GM21360 (cell line): ENCODE measurements around the gene TSPAN3.

ENCODE experiments used
- ATAC-seq: cut with Tn5 transposase; IDR thresholded peaks from one replicate; pipeline ENCODE4 v1.9.1; 2021; ENCODE audit warnings: mild to moderate bottlenecking, moderate library complexity; ENCODE audit not compliant: unreplicated experiment

Gene TSPAN3

DNA sequence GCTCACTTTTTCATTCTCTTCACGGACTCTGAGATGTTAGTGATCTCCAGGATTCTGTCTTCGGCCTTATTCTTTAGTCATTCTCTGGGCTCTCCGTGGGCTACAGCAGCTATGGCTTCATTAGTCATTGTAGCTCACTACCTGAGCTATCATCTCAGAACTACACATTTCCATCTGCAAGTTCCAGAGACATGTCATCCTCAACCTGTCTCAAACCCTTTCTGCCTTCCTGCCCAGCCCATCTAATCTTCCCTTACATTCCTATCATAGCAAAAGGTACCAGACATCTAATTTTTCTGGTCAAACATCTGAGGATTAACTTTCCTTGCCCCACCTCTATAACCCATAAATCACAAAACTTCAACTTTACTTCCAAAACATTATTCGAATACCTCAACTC is 13.2 kb downstream of the TSPAN3 start:
- no peak for ATAC-seq

DNA sequence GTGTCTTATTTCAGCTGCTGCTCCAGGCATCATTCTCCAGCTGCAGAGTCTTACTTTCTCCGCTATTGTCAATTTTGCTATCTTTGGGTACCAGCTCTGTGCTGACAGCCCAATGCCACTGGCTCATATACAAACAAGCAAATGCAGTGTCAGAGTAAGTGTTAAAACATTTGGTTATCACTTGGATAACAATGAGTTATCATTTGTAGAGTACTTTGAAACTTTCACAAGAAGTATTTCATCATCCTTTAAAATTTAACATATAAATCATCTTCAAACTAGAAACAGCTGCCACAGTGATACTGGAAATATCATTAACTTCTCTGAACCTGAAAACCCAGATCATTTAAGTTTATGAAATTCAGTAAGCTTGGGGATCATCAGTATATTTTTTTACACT is 13.8 kb downstream of the TSPAN3 start:
- no peak for ATAC-seq

DNA sequence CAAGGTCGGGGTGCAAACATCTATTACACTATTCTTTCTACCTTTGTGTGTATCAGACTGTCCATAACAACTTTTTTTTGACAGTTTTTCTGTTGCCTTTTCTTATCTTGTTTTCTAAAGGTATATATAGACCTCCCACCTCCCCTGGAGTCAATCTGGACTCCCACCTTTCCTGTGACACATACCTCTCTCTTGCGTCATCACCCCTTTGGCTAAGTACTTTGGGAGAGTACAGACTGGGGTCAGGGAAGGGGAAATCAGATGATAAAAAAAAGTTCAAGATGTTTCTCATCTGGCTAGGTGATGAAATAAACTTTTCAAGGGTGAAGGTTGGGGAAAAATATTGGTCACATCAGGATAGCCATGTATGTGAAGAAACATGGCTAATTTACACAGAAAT is 17.2 kb downstream of the TSPAN3 start:
- ATAC-seq = no peak

DNA sequence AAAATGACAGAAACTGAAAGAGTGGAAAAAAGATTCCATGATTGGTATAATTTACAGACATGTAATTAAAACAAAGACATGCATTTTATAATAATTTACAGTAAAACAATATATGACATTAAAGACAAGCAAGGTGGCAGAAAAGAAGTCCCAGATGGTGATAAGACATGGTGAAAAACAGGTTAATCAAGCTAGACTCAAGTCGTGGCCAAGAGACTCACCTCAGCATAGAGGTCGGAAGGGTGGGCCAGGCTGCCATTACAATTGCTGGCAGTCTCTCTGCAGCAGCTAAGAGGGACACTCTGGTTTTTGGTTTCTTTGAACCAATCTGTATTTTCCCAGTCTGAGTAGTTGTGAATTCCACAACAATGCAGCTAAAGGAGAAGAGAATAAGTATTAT is 18.4 kb downstream of the TSPAN3 start:
- ATAC-seq = no peak

DNA sequence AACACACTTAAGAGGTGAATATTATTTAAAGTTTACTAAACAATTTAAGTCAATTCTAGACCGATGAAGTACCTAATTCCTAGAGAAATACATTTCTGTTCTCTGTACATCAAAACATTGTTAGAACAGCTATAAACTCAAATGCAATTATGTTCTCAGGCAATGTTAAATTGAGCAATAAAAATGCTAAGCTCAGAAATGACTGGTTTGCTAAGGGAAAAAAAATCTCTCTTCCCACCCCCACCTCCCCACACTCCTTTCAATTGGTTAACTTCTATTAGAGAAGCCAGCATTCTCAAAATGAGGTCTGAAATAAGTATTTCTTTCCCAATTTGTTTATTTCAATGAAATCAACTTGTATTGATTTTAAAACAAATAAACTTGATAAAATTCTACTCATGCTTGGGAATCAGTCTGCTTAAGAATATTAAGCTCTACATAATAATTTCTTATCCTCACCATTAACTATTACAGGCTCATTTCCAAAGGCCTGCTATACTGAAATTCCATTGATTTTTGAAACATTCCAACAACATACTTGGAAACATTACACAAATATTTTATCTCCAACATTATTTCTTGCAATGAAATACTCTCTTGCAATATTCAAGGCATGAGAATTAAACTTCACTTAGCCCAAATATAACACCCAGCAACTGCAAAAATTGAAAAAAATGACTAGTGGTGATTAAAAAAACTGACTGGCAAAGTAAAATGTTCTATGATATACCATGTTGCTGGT is 22.6 kb downstream of the TSPAN3 start:
- no peak for ATAC-seq

DNA sequence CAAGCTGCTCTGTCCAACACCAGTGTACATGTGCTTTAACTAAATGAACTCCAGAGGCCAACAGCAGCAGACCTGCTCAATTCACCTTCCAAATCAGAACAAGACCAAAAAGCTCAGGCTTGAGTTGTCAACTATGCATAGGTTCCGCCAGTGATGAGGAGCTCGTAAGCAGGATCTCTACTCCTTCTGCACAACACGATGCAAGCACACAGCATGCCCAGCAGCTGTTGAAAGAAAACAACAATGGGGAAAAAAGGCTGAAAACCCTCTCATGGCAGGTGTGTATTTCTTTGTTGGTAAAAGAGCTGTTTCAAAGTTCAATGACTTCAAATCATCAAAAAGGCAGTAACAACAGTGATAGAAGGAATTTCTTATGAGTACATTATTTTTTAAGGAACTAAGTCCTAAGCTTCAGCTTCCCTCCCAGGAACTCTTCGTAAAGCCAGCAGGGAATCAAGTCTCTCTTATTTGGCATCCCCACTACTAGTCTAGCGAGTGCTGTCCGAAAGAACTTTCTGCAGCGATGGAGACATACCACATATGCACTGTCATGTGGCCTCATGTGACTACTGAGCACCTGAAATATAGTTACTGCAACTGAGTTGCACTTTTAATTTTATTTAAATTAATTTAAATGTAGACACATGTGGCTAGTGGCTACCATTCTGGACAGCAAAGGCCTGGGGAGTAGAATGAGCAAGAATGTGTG is 24.1 kb downstream of the TSPAN3 start:
- no peak for ATAC-seq

DNA sequence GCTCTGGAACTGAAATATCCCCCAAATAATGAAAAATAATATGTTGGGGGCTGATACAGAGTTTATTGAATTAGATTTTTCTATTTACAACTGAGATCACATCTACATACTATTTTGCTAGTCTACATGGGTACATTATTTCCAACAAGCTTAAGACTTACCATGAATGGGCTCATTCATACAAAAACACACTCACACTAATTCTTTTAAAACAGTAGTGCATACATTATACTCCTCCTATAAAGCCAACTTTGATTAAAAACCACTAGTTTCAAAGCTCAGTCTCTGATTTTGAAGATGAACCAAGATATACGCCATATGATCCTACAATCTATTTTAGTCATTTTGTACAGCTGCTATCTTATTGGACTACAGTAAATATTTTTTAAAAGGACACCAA is 24.9 kb downstream of the TSPAN3 start:
- no peak for ATAC-seq

DNA sequence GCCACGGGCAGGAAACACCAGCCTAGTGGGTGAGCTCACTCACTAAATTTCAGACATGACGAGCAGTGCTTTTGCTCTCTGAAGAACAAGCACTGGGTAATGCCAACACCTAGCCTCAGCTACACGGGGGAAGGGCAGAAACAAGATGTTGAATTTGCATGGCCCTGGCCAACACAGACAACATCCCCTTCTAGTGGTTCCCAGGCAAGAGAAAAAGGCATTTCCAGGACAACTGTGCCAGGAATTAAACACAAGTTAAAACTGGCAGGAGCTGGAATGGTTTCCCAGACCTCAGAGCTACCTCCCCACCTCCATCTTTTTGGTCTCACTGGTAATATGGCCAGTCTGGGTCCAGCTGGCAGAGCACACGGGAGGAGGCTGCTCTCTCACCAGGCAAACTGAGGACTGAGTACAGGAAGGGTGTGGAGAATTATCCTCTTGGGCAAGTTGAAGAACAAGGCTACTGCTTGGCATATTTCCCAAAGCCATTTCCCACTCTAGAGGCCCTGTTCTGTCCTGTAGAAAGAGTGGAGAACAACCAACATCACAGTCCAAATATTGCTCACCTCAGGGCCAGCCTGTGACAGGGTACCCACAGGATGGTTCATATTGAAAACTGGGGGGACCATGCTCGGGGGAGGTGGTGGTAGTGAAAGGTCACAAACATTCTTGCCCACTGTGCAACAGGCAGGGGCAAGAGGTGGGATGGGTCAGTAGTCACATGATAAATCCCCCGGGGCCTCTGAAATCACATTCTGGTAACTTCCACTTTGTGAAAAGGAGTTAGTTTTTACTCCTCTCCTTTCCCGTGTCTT is 26.5 kb downstream of the TSPAN3 start:
- no peak for ATAC-seq

DNA sequence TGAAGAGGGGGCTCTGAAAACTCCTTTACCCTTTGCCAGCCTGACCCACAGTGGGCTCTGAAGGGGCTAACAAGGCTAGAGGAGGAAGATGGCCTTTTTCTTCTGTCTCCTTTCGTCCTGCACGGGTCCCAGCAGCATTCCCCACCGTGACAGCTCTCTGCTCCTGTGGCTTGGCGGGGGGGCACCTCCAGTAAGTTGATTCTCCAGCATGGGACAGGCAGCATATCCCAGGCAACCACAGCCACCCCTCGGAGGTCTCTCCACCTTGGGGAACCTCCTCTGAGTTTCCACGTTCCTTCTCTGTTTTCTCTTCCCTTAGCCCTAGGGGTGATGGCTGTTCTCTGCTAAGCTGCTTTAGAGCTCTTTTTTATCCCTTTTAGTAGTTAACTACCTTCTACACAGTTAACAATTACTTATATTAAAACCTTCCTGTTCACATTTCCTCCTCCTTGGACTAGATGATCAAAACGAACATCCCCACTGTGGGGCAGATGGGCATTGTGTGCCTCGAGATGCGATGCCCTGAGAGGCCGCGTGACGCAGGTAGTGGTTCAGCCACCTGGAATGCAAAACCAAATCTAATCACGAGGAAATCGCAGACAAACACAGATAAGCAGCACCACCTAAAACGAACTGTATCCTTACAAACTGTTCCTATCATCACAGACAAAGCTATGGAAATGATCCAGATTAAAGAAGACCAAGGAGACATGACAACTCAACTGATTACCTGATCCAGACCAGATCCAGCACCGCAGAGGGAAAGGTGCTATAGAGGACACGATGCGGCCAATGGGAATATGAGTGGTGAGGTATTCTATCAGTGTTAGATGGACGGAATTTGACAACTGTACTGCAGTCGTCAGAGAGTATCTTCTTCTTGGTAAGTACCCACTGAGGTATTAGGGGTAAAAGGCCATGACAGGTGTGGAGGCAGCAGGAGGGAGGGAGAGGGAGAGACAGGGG is 27.7 kb downstream of the TSPAN3 start:
- ATAC-seq = no peak

DNA sequence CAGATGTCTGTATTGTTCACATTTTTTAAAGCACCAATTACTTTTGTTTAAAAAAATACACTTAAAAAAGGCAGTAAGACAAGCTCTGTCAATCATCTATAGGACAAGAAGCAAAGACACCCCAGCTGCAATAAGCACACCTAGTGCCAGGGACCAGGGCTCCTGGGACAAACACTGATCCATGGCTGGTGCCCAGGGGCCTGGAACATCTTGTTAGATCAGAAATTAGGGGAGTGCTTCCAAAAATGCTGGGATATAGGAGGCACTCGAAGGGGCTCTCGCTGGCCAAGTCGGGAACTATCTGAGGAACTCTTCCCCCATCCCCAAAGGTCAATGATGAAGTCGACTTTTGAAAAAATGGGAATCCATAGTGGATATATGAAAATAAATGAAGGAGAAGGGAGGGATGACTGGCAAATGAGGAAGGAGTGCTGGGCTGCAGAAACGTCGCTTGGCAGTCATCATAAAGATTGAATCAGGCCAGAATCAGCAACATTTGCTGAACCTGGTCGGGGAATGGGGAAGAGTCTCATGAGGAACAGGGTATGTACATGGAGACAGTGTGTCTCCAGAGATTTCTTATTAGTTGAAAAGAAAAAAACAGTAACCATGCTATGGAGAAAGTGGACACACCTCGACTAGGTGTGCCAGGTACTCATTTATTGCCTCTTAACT is 28.5 kb downstream of the TSPAN3 start:
- no peak for ATAC-seq

DNA sequence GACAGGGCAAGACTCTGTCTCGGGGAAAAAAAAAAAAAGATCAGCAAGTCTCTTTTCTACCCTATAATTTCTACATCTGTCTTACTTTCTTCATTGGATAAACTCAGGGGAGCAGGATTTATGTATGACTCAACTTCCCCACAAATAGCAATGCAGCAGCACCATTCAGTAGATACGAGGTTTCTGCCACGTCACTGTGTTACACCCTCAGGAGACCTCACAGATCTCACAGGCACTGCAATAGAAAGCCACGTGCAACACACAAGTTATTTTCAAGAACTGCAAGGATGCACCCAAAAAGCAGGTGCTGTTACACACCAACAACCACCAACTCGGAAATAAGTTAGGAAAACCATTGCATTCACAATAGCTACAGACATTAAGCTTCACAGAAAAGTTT is 30.2 kb downstream of the TSPAN3 start:
- ATAC-seq = no peak

DNA sequence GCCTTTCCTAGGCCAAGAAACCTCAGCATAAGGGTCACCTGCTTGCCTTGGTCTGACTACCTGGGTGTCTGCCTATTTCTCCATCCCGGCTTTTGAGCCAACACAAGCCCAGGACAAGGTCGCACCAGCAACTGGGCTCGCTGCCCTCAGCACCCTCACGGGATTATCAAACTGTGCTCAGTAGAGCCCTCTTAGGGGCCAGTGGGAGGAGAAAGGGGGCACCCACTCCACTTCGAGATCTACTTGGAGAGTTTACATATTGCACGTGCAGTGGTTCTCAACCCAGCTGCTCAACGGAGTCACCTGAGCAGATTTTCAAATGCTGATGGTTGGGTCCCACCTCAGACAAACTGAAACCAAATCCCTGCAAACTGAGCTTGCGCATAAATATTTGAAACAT is 31.1 kb downstream of the TSPAN3 start:
- ATAC-seq = no peak

DNA sequence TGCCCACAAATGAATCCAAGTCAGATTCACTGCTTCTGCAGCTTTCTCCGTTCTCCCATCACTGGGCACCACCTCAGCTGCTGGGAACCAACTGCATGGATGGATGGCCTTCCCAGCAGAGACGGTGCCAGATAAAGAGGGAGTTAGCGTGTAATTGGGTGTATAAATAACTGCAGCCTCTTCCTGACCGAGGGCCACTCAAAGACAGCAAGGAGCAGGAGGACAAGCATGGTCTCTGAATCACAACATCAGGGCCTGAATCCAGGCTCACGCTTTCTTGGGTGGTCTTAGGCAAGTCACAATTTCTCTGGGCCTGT is 31.7 kb downstream of the TSPAN3 start:
- no peak for ATAC-seq

DNA sequence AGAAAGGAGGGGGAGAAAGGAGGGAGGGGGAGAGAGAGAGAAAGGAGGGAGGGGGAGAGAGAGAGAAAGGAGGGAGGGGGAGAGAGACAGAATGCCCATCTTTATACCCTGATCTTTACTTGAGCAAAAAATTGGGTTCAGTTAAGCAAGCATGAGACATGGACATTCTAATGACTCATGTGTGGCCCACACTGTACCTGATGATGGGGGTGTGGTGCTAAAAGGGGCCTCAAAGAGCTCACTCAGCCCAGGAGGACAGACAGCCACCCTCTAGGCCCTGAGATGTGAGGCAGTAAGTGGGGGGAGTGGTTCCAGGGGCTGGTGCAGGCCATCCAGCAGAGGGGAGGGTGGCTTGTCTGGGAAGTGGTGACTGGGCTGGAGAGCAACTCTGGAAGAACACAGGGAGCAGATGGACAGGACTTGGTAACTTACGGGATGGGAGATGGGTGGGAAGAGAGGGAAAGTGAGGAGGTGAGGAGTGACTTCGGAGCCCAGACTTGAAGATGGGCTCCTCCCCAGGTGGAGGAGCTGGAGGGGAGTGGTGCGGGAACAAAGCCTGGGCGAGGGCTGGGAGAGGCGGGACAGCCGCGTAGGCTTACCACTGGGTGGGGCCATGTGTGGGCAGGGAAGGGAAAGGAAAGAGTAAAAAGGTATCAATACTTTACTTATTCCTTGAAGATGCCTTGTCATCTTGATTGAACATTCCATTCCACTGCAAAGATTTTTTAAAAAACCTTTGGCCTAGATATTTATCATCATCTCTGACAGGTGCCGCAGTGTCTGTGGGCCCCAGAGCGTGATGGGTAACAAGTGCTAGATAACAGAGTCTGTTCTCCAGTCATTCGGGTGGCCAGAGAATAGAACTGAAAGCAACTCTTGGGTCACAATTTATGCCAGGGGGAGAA is 32.3 kb downstream of the TSPAN3 start:
- ATAC-seq = no peak

DNA sequence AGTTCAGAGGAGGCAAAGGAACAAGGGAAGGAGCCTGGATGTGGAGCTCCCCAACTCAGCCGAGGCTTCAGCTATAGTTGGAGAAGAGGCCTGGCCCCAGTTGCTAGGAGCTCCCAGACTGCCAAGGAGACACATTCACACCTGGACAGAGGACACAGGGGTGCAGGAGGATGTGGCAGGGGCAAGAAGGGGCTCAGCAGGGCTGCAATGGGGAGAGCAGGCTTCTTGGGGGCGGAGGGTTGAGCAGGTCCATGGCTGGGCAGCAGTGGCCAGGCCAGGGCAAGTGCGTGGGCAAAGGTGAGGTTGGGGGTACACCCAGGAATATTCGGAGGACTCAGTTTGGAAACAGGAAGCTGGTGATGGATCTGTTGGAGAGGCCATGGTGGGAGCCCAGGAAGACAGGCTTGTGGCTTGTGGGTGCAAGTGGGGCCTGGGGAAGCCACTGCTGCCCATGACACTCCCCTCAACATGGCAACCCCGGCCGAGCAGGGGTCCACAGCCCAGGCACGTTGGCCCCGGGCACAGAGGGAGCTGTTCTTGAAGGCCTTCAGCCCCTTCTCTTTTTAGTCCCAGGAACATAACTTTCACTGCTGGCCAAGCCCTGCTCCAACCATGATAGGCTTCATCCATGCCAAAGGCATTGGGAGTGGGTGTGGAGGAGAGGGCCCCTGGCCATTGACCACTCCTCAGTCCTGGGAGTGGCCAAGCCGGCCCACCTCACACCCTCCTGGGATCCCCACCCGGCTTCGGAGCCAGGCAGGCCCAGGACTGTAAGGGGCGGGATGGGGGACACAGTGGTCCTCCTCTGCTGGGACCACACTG is 33.3 kb downstream of the TSPAN3 start:
- ATAC-seq = no peak

DNA sequence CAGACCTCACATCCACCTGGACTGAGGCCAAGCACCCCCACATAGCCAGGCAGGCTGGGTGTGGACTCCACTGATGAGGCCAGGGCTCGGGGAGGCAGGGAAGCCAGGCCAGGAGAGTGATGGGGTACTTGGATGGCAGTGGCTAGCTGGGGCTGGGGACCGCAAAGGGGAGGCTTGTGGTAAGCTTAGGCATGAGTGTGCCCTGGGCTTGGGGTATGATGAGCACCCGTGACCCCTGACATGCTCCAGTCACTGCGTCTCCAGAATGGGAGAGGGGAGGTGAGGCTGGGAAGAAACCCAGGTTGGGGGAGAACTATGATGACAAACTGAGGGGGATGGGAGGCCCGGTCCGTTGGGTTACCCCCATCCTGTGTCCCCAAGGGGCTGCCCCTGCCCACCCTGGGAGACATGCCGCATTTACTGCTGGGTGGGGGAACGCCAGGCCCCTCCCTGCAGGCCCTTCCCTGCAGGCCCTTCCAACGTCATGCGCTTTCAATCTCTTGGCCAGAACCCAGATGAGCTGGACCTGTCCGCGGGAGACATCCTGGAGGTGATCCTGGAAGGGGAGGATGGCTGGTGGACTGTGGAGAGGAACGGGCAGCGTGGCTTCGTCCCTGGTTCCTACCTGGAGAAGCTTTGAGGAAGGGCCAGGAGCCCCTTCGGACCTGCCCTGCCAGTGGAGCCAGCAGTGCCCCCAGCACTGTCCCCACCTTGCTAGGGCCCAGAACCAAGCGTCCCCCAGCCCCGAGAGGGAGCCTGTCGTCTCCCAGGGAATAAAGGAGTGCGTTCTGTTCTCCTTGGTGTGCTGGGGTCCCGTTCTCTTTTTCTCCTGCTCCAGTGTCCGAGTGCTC is 34.1 kb downstream of the TSPAN3 start:
- no peak for ATAC-seq

DNA sequence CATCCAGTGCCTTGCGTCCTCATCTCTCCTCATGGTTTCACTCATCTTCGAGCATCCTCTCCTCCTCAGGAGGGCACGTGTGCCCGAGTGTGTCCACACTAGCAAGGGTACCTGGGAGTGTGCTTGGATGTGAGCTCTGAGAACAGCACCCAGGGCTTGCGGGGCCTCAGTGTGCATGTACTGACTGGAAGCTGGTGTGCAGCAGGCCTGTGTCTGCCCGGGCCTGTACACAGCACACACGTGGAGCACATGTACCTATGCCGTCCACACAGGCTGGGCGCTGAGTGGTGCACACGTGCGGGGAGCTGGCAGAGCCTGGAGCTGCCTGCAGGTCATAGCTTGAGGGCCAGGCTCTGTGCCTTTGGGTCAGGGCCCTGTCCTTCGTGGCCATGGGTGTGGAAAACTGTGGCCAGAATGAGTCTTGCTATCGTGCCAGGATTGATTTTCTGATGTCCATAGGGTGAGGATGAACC is 34.9 kb downstream of the TSPAN3 start:
- no peak for ATAC-seq
